GM18517 (cell line): ENCODE data around the gene LILRA1.
"Not testable (repeated sequence)": the region's sequence is repeated elsewhere in the genome, so short reads cannot be mapped to it uniquely, and the experiment has no call there.

Experiments
- ATAC-seq: cut with Tn5 transposase; IDR thresholded peaks from one replicate; pipeline ENCODE4 v1.9.1; 2021; ENCODE audit warnings: mild to moderate bottlenecking, moderate library complexity; ENCODE audit not compliant: unreplicated experiment

LILRA1 gene

DNA sequence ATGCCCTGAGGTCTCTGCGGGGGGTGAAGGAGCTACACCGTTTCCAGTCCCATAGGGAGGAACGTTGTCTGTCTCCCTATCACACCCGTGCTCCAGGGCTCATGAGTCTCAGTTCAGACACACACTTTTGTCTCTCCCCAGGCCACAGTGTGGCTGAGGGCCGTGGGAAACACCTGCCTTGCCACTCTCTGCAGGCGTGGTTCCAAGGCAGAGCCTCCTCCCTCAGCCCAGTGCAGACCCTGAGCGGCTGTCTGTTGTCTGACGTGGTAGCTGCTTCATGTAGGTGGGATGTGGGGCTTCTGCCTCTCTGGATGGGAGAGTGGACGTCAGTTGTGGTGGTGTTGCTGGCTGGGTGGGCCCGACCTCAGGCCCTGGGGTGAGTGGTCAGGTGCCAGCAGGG lies 30.8 kb downstream of the LILRA1 start:
- not testable (repeated sequence) for ATAC-seq

DNA sequence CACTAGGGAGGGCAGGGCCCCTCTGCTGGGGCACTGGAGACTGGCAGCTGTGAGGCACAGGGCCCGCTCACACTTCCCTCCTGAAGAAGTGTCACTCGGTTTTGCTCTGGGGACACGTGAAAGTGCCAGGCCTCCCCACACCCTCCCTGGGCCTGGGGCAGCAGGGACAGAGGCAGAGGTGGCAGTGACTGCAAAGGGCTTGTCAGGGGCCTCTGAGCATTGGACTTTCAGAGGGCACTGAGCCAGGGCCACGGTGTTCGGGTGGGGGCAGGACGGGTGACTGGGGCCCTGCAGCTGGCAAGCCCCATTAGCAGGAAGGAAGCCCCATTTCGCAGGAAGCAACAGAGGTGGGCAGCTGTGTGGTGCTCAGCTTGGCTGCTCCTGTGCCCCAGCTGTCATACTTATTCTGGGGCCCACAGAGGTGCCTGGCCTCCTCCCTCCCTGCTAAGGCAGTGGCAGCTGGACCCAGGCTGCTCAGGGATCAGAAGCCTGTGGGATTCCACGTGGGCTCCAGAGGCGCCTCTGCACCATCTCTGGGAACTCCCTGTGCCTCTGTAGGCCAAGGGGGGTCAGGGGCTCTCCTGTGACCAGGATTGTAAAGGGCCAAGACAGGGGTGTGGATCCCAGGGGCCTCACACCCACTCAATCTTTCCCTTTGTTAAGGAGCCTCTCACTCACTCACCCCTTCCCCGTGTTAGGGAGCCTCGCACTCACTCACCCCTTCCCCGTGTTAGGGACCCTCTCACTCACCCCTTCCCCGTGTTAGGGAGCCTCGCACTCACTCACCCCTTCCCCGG lies 31.7 kb downstream of the LILRA1 start:
- not testable (repeated sequence) for ATAC-seq

DNA sequence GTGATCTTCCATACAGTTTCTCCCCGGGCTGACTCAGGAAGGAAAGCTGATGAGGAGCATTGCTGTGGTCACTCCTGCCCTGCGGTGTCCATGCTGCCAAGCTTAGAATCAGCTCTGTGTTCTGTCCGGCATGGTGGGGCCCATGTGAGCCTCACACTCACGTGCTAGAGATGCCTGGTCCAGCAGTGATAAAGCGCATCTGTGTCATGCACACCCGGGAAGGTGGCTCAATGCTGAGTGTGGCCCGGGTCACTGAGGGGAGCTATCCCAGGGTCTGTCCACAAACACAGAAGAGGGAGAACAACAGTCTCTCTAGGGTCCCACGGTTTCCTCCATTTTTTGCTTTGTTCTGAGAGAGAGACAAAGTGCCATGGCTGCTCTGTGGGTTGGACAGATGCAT lies 33.3 kb downstream of the LILRA1 start:
- ATAC-seq, result no peak

DNA sequence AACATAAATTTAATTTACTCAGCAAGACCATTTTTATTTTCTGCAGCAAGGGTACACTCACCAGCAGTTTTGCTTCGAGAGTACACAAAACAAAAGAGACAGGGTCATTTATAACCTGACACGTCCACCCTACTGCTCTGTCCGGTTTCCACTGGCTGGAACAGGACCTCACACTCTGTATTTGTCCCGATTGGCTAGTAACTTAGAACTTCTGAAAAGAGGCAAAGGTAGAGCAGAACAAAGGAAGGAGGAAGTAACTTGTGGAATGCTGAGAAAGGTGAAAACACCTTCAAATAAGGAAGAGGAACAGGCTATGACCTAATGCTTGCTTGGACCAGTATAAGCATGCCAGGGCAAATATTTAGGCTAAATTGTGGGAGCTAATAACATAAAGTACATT lies 34.5 kb downstream of the LILRA1 start:
- ATAC-seq, result not testable (repeated sequence)

DNA sequence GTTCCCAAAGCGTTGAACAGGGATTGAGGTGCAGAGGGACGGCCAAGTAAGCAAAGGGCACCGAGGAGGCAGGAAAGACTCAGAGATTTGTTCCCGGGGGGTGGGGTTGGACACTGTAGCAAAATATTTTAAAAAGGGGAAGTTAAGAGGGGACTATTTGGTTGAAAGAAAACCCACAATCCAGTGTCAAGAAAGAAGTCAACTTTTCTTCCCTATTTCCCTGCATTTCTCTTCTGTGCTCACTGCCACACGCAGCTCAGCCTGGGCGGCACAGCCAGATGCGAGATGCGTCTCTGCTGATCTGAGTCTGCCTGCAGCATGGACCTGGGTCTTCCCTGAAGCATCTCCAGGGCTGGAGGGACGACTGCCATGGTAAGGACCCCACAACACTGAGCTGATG lies 36.8 kb downstream of the LILRA1 start, which contains the start of gene LILRB1:
TSS of gene LILRB1 (plus strand) at position 223 of the 400 bp plus-strand sequence. CDS start 590 bp downstream, outside the sequence.
- not testable (repeated sequence) for ATAC-seq

DNA sequence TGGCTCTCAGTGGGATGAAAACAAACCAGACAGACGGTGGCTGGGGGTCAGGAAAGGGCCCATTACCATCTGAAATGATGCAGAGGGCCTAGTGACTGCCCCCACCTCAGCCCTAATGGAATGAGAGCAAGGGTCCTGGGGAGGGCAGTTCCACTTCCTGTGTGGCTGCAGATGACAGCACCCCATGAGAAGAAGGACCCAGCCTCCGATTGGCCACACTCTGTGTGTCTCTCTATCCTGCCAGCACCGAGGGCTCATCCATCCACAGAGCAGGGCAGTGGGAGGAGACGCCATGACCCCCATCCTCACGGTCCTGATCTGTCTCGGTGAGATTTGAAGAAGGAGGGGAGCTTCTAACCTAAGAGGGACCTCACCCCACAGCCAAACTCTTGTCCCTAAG lies 37.4 kb downstream of the LILRA1 start:
- no peak for ATAC-seq

DNA sequence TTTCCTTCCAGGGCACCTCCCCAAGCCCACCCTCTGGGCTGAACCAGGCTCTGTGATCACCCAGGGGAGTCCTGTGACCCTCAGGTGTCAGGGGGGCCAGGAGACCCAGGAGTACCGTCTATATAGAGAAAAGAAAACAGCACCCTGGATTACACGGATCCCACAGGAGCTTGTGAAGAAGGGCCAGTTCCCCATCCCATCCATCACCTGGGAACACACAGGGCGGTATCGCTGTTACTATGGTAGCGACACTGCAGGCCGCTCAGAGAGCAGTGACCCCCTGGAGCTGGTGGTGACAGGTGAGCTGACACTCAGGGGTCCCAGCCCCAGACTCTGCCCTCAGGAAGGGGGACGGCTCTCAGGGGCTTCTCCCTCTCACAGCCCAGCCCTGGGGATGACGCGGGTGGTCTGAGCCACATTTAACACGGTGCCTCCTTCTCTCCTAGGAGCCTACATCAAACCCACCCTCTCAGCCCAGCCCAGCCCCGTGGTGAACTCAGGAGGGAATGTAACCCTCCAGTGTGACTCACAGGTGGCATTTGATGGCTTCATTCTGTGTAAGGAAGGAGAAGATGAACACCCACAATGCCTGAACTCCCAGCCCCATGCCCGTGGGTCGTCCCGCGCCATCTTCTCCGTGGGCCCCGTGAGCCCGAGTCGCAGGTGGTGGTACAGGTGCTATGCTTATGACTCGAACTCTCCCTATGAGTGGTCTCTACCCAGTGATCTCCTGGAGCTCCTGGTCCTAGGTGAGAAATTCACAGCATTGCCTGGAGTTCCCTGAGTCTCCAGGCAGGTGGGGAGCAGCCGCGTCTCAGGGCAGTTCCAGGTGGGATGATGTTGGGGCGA lies 38.3 kb downstream of the LILRA1 start:
- ATAC-seq, result not testable (repeated sequence)

DNA sequence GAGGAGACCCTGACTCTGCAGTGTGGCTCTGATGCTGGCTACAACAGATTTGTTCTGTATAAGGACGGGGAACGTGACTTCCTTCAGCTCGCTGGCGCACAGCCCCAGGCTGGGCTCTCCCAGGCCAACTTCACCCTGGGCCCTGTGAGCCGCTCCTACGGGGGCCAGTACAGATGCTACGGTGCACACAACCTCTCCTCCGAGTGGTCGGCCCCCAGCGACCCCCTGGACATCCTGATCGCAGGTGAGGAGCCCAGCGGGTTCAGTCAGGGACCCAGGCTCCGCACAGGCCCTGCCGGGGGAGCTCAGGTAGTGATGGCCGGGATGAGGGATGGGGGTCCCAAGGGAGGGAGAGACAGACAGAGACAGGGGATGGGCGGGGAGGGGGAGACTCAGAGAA lies 39.1 kb downstream of the LILRA1 start:
- not testable (repeated sequence) for ATAC-seq

DNA sequence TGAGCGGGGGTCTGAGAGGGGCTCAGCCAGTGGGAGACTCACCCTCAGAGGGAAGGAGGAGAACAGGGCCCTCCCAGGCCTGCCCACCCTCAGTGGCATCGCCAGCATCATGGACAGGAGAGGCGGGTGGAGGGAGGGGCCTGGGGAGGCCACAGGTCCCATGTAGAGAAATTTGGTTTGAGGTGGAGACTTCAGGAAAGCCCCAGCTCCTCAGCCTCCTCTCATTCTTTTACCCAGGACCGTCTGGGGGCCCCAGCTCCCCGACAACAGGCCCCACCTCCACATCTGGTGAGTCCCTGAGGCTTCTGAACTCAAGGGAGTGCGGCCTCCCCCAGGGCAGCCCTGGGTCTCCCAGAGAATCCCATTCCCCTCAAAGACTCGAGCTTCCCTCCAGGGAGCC lies 40.0 kb downstream of the LILRA1 start:
- ATAC-seq, result no peak

DNA sequence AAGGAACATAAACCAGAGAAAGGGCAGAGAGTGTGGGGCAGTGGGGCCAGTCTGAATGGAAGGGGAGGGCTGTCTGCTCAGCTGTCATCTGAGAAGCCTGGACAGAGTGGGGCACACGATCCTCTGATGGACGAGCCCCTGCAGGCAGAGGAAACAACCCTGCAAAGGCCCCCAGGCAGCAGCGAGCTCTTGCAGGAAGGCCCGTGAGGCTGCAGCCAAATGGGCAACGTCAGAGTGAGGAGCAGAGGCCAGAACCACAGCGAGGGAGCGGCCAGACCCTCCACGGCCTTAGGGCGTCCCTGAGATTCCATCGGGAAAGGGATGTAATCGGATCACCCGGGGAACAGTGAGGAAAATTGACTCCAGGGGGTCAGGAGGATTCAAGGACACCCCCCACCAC lies 42.6 kb downstream of the LILRA1 start:
- ATAC-seq, result not testable (repeated sequence)

DNA sequence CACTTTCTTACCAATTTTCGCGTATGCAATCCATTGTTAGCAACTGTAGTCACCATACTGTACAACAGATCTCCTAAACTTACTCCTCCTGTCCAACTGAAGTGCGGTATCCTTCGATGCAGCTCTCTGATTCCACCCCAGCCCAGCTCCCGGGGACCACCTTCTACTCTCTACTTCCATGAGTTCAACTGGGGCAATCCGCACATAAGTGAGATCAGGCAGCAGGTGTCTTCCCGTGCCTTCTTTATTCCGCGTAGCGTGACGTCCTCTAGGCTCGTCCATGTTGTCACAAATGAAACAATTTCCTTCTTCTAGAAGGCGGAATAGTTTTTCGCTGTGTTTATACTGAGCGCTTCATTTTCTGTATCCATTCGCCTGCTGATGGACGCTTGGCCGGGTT lies 45.3 kb downstream of the LILRA1 start:
- no peak for ATAC-seq

DNA sequence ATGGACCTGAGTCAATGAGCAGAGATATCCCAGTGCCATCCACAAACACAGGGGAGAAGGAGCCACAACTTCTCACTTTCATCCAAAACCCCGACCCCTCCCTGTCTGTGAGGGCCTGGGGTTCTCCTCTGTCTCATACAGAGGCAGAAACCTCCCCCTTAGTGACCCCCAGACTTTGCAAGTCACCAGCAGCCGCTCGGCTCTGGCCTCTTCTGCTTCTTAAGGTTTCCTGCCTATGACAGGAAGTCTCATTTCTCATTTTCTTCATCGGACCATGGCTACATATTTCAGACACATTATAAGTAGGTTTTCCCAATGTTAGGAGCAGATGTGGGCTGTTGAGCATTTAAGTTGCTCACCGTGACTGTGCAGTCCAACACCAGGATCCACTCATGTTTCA lies 49.5 kb downstream of the LILRA1 start:
- ATAC-seq, result not testable (repeated sequence)

DNA sequence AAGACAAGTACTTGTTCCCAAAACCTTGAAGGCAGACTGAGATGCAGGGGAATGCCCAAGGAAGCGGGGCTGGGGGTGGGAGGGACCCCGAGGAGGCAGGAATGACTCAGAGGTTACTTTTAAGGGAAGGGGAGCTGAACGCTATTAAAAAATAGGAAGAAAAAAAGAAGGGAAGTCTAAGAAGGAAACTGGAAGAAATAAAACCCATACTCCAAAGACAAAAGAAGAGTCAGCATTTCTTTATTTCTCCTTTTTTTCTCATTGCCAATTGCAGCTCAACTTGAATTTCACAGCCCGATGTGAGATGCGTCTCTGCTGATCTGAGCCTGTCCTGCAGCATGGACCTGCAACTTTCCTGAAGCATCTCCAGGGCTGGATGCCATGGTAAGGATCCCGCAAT lies 50.2 kb downstream of the LILRA1 start:
- ATAC-seq, result not testable (repeated sequence)

DNA sequence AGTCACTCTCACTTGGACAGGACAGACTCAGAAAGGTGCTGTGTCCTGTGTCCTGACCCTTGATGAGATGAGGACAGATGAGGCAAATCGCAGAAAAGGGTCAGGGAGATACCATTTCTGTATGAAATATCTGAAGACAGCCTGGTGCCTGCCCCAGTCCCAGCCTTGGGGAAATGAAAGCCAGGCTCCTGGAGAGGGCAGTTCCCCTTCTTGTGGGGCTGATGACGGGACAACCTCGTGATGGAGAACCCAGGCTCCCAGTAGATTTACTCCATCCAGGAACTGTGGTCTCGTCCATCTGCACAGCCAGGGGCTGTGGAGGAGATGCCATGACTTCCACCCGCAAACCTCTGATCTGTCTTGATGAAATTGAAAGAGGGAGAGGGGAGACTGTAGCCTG lies 50.6 kb downstream of the LILRA1 start:
- ATAC-seq, result no peak

DNA sequence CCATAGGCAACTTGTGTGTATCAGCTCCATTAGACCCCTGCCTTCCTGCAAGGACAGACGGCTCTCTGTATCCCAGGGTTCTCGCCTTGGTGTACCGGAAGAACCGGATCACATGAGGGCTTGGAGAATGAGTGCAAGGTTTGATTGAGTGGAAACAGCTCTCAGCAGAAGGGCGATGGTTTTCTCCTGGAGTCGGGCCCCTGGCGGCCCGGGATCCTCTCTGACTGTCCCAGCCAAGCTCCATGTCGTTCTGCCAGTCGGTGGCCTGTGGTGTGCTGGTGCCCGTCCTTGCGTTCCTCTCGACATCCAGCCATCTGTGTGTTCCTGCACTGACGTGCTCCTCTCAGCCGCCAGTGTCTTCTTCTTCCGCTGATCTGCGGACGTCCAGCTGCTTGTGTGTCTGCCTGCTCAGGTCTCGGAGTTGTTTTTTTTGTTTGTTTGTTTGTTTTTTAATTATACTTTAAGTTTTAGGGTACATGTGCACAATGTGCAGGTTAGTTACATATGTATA lies 53.0 kb downstream of the LILRA1 start:
- ATAC-seq, result no peak

DNA sequence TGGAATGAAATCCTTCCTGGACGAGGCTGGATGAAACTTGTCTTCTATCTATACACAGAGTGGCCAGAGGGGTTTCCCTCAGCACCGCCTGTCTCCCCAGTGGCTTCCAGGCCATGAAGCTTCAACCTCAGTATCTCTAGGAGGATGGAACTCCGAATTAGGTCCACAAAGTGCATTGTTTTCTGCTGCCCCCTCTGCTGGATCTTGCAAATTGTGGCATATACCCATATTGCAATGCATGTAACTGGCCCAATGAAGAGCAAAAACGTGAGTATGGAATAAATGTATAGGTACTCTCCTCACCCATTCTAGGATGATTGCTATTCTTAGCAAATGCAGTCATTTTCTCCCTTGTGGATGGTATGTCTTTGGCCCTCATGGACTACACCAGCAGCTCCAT lies 54.7 kb downstream of the LILRA1 start:
- ATAC-seq, result no peak

DNA sequence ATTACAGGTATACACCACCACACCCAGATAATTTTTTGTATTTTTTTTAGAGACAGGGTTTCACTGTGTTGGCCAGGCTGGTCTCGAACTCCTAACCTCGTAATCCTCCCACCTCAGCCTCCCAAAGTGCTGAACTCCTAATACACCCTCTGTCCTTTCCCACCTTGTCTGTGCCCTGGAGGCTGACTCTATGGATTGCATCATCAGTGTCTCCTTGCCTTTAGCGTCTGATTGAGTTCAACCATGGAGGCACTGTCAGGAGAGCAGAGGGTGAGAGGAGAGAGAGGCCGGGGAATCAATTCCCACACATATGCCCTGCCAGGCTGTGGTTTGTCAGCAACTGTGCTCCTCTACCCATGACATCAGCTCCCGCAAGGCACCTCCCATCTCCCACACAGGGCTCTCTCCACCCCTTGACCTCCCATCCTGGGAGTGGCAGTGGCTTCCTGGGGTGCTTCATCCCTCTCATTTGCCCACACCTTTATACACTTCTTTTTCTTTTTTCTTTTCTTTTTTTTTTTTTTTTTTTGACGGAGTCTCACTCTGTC lies 56.8 kb downstream of the LILRA1 start:
- no peak for ATAC-seq
